Retinal pigment epithelial cell (primary cell): ENCODE data around the gene PLPP6.

Source experiments
- DNase-seq: peaks from one replicate; pipeline ENCODE4 v3.0.0-alpha.2; 2010; ENCODE audit warnings: low read depth
- H3K4me3 ChIP-seq: 2 replicates; pipeline ENCODE4 v1.5.1; 2011; ENCODE audit warnings: mild to moderate bottlenecking, low read length, control low read depth, moderate library complexity
- TF ChIP-seq, protein P1 (sequence below): conservative IDR thresholded peaks from 2 replicates; pipeline ENCODE4 v1.5.1; 2011; ENCODE audit warnings: low read depth, low read length, control low read depth, inconsistent platforms

PLPP6 gene

DNA sequence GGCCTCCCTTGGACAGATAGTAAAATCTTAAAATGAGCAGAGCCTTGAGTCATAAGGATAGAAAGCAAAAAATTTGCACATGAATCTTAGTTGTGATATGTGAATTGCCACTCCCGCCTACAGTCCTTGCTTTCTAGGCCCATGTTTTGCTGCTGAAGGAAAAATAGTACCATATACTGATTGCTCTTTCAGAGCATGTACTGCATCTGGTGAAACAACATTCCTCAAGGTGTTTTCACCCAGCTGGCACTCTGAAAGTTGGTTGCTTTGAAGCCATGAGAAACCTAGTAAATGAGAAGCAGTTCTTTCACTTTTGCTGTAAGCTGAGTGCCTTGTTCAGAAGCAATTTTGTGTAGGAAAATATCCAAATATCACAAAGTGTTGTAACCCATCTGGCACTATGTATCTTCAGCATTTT lies 27.6 kb downstream of the PLPP6 start:
- TF ChIP-seq, protein P1, sequence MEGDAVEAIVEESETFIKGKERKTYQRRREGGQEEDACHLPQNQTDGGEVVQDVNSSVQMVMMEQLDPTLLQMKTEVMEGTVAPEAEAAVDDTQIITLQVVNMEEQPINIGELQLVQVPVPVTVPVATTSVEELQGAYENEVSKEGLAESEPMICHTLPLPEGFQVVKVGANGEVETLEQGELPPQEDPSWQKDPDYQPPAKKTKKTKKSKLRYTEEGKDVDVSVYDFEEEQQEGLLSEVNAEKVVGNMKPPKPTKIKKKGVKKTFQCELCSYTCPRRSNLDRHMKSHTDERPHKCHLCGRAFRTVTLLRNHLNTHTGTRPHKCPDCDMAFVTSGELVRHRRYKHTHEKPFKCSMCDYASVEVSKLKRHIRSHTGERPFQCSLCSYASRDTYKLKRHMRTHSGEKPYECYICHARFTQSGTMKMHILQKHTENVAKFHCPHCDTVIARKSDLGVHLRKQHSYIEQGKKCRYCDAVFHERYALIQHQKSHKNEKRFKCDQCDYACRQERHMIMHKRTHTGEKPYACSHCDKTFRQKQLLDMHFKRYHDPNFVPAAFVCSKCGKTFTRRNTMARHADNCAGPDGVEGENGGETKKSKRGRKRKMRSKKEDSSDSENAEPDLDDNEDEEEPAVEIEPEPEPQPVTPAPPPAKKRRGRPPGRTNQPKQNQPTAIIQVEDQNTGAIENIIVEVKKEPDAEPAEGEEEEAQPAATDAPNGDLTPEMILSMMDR, result no peak
- no peak for DNase-seq
- no peak overlapping the region for H3K4me3 ChIP-seq

DNA sequence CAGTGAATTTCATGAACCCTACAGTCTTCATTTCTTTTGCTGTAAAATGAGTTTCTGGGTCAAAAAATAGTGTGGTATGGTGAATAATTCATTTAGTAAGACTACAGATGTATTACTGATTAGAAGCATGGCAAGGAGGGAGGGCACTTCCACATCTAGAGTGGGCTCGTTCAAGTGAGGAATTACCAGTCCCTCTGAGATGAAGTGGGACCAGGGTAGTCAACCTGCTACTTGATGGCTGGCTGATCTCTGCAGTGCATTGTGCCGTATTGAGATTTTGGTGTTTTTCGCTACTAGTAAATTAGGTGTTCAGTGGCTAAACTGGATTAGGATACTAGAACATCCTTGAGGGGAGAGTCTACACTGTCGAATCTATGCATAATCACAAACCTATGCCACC lies 28.1 kb downstream of the PLPP6 start:
- TF ChIP-seq, protein P1, result no peak
- no peak for DNase-seq
- no peak overlapping the region for H3K4me3 ChIP-seq

DNA sequence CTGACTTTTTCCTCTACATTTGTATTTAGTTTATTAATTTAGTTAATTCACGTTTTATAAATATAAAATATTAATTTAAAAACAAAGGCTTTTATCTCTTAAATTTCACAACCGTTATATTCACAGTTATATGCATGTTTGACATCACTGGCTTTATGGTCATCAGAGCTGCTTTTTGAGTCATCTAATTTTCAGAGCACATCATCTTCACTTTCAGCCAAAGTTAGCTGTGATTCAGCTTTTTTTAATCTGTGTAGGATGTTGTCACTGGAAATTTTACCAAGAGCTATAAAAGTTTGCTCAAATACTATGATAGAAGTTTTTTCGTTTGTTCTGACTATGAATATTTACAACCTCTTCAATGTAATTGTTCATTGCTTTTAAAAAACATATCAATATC lies 29.7 kb downstream of the PLPP6 start:
- H3K4me3 ChIP-seq, result no peak overlapping the region
- TF ChIP-seq, protein P1, result no peak
- DNase-seq, result no peak

DNA sequence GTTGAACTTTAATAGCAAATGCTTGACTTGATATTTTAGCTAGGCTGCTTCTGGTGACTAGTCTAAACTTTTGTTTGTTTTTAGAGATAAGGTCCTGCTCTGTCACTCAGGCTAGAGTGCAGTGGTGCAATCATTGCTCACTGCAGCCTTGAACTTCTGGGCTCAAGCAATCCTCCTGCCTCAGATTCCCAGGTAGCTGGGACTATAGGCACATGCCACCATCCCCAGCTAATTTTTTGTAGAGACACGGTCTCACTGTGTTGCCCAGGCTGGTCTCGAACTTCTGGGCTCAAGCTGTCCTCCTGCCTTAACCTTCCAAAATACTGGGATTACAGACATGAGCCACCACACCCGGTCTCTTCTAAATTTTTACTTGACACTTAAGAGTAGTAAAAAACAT lies 38.0 kb downstream of the PLPP6 start:
- TF ChIP-seq, protein P1, result no peak

DNA sequence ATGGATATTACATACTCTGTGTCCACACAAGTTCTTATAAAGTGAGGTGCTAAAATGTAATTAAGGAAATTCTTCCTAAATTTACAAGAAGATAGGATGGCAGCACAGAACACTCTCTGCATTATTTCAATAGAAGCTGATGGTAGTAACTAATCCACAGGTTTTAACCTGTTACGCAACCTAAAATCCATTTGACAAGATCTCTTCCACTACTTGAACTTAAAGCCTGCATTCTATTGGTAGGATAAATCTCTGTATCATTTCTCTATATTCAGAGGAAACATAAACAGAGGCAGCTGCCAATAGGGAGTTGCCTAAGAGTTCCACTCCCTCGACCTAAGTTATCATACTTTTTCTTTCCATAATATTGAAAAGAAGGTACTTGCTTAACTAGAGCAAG lies 38.8 kb downstream of the PLPP6 start:
- TF ChIP-seq, protein P1, result no peak
- no peak for DNase-seq
- no peak overlapping the region for H3K4me3 ChIP-seq

More for the DNA sequence above, 38.0 kb downstream of the PLPP6 start:
- no peak overlapping the region for H3K4me3 ChIP-seq
- no peak for DNase-seq

DNA sequence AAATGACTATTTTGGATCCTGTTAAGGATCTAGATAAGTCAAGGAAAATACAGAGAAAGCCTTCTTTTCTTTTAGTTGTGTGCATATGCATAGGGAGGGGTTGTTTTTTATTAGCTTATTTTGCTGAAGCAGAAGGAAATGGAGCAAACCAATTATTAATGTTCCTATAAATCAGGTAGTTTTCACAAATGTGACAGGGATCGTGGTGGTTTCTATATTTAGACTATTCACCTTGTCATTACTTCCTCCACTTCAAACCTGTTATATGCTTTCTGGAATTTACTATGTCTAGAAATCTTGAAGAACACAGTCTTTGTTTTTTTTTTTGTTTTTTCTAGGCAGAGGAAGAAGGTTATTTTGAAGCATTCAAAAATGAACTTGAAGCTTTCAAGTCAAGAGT lies 39.4 kb downstream of the PLPP6 start:
- DNase-seq, result no peak
- no peak overlapping the region for H3K4me3 ChIP-seq
- TF ChIP-seq, protein P1, result no peak

DNA sequence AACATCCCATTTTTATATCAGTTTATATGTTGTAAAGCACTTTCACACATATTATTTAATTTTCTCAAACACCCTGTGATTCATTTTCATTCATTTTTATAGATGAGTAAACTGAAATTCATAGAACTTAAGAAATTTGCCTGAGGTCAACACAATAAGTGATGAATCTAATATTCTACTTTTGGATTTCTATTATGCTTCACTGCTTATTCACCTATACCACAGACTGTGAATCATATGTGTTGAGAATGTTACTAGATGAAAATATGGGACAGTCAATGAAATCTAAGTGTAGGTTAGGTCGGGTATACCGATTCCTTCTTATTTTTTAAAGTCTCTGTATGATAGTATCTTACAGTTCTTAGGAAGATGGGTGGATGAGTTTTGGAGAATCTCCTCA lies 42.0 kb downstream of the PLPP6 start:
- no peak for DNase-seq
- H3K4me3 ChIP-seq, result no peak overlapping the region
- TF ChIP-seq, protein P1, result no peak
